ENCODE results near the gene FAM163B.

The FAM163B gene

GRCh38 chr9:133618726-133619125 is 9.5 kb upstream of the FAM163B start:
- Histone ChIP-seq H3K9me3 (ENCODE audit: control insufficient read depth in 5 of 5, low read length in 5 of 5) (no peaks in the 10 kb centered on the region), H3K4me1 (ENCODE audit: control insufficient read depth in 5 of 5, insufficient read depth in 5 of 5, low read length in 5 of 5) (no peaks in the 10 kb centered on the region), H3K27me3 (ENCODE audit: control insufficient read depth in 5 of 5, insufficient read depth in 4 of 5, low read length in 5 of 5) (peaks cover 24 to 52% (median 47%) of the 10 kb centered on the region in 5 donors), H3K36me3 (ENCODE audit: control insufficient read depth in 5 of 5, insufficient read depth in 5 of 5, low read length in 5 of 5) (no peaks in the 10 kb centered on the region), H3K4me3 (ENCODE audit: low read depth in 1 of 5, low read length in 5 of 5) (no peak overlapping the region), H3K27ac (ENCODE audit: low read depth, low read length) (no peak overlapping the region), H3K9ac (ENCODE audit: low read length in 5 of 5) (no peak overlapping the region)

GRCh38 chr9:133616643-133617405 is 7.6 kb upstream of the FAM163B start:
- H3K36me3 ChIP-seq (ENCODE audit: control insufficient read depth in 5 of 5, insufficient read depth in 5 of 5, low read length in 5 of 5): no peaks in the 10 kb centered on the region

GRCh38 chr9:133615606-133616188 is 6.5 kb upstream of the FAM163B start:
- Histone ChIP-seq H3K4me1 (ENCODE audit: control insufficient read depth in 5 of 5, insufficient read depth in 5 of 5, low read length in 5 of 5) (no peaks in the 10 kb centered on the region), H3K27me3 (ENCODE audit: control insufficient read depth in 5 of 5, insufficient read depth in 4 of 5, low read length in 5 of 5) (peaks cover 16 to 55% (median 45%) of the 10 kb centered on the region in 5 donors), H3K36me3 (ENCODE audit: control insufficient read depth in 5 of 5, insufficient read depth in 5 of 5, low read length in 5 of 5) (no peaks in the 10 kb centered on the region), H3K9me3 (ENCODE audit: control insufficient read depth in 5 of 5, low read length in 5 of 5) (no peaks in the 10 kb centered on the region), H3K4me3 (ENCODE audit: low read depth in 1 of 5, low read length in 5 of 5) (no peak overlapping the region), H3K9ac (ENCODE audit: low read length in 5 of 5) (no peak overlapping the region), H3K27ac (ENCODE audit: low read depth, low read length) (no peak overlapping the region)

More at GRCh38 chr9:133616643-133617405, 7.6 kb upstream of the FAM163B start:
- Histone ChIP-seq H3K9ac (ENCODE audit: low read length in 5 of 5) (no peak overlapping the region), H3K9me3 (ENCODE audit: control insufficient read depth in 5 of 5, low read length in 5 of 5) (no peaks in the 10 kb centered on the region), H3K27ac (ENCODE audit: low read depth, low read length) (no peak overlapping the region), H3K4me1 (ENCODE audit: control insufficient read depth in 5 of 5, insufficient read depth in 5 of 5, low read length in 5 of 5) (no peaks in the 10 kb centered on the region), H3K4me3 (ENCODE audit: low read depth in 1 of 5, low read length in 5 of 5) (no peak overlapping the region), H3K27me3 (ENCODE audit: control insufficient read depth in 5 of 5, insufficient read depth in 4 of 5, low read length in 5 of 5) (peaks cover 17 to 53% (median 44%) of the 10 kb centered on the region in 5 donors)

DNA sequence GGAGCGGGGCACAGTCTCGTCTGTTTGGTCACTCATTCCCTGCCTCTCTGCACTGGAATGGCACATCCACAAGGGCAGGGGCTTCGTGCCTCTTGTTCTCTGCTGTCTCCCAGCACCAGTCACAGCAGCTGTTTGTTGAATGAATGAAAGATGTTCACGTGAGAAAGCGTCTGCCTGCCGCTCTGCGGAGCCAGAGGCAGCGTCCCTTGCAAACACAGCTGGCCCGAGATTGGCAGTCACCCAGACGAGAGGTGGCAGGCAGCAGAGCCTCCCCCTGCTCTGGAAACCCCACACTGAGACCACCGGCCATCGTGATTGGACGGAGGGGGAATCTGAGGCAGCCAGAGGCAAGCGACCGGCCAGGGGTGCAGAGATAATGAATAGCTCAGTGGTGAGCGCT is 6.0 kb upstream of the FAM163B start:
- Histone ChIP-seq H3K27me3 (ENCODE audit: control insufficient read depth in 5 of 5, insufficient read depth in 4 of 5, low read length in 5 of 5) (peaks cover 16 to 58% (median 45%) of the 10 kb centered on the region in 5 donors), H3K9me3 (ENCODE audit: control insufficient read depth in 5 of 5, low read length in 5 of 5) (no peaks in the 10 kb centered on the region), H3K4me1 (ENCODE audit: control insufficient read depth in 5 of 5, insufficient read depth in 5 of 5, low read length in 5 of 5) (no peaks in the 10 kb centered on the region), H3K27ac (ENCODE audit: low read depth, low read length) (no peak overlapping the region), H3K9ac (ENCODE audit: low read length in 5 of 5) (no peak overlapping the region), H3K4me3 (ENCODE audit: low read depth in 1 of 5, low read length in 5 of 5) (no peak overlapping the region), H3K36me3 (ENCODE audit: control insufficient read depth in 5 of 5, insufficient read depth in 5 of 5, low read length in 5 of 5) (no peaks in the 10 kb centered on the region)

GRCh38 chr9:133614678-133615077 is 5.5 kb upstream of the FAM163B start:
- Histone ChIP-seq H3K4me1 (ENCODE audit: control insufficient read depth in 5 of 5, insufficient read depth in 5 of 5, low read length in 5 of 5) (no peaks in the 10 kb centered on the region), H3K27me3 (ENCODE audit: control insufficient read depth in 5 of 5, insufficient read depth in 4 of 5, low read length in 5 of 5) (peaks cover 16 to 62% (median 47%) of the 10 kb centered on the region in 5 donors), H3K27ac (ENCODE audit: low read depth, low read length) (no peak overlapping the region), H3K4me3 (ENCODE audit: low read depth in 1 of 5, low read length in 5 of 5) (no peak overlapping the region), H3K36me3 (ENCODE audit: control insufficient read depth in 5 of 5, insufficient read depth in 5 of 5, low read length in 5 of 5) (no peaks in the 10 kb centered on the region), H3K9ac (ENCODE audit: low read length in 5 of 5) (no peak overlapping the region), H3K9me3 (ENCODE audit: control insufficient read depth in 5 of 5, low read length in 5 of 5) (no peaks in the 10 kb centered on the region)

DNA sequence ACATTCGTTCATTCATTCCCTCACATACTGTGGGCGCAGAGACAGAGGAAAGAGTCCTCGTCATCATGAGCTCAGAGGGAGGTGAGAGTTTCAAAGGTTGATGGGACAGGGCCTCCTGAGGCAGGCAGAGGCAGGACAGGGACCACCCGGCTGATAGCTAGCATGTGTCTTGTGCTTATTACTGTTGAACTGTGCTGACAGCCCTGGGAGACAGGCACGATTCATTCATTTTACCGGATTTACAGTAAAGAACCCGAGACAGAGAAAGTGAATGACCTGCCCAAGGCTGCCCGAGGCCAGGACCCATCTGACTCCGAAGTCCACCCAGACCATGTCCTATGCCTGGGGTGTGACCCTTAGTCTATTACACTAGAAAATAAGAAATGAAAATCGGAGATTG is 4.9 kb upstream of the FAM163B start:
- no peaks in the 10 kb centered on the region for H3K9me3 ChIP-seq (ENCODE audit: control insufficient read depth in 5 of 5, low read length in 5 of 5)
- no peak overlapping the region for H3K9ac ChIP-seq (ENCODE audit: low read length in 5 of 5)
- H3K27me3 ChIP-seq (ENCODE audit: control insufficient read depth in 5 of 5, insufficient read depth in 4 of 5, low read length in 5 of 5): peaks cover 16 to 65% (median 48%) of the 10 kb centered on the region in 5 donors
- no peak overlapping the region for H3K4me3 ChIP-seq (ENCODE audit: low read depth in 1 of 5, low read length in 5 of 5)
- H3K27ac ChIP-seq (ENCODE audit: low read depth, low read length): no peak overlapping the region
- no peaks in the 10 kb centered on the region for H3K36me3 ChIP-seq (ENCODE audit: control insufficient read depth in 5 of 5, insufficient read depth in 5 of 5, low read length in 5 of 5)
- no peaks in the 10 kb centered on the region for H3K4me1 ChIP-seq (ENCODE audit: control insufficient read depth in 5 of 5, insufficient read depth in 5 of 5, low read length in 5 of 5)

DNA sequence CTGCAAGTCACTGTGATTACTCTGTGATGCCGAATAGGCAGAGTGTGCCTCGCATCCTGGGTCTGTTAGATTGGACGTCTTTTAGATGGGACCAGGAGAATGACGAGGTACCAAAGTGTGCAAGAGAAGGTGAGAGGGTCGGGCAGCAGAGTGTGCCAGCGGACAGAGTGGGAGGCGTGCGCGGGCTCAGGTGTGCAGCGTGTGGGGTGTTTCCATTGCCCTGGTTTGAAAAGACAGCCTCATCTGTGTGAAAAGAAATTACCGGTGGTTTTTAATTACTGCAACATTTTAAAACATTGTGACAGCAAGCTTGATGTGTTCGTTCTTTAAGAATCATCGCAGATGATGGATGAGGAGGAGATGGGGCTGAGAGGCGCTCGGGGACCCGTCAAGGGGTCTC is 4.2 kb upstream of the FAM163B start:
- H3K27me3 ChIP-seq (ENCODE audit: control insufficient read depth in 5 of 5, insufficient read depth in 4 of 5, low read length in 5 of 5): peaks cover 16 to 69% (median 53%) of the 10 kb centered on the region in 5 donors
- no peaks in the 10 kb centered on the region for H3K4me1 ChIP-seq (ENCODE audit: control insufficient read depth in 5 of 5, insufficient read depth in 5 of 5, low read length in 5 of 5)

DNA sequence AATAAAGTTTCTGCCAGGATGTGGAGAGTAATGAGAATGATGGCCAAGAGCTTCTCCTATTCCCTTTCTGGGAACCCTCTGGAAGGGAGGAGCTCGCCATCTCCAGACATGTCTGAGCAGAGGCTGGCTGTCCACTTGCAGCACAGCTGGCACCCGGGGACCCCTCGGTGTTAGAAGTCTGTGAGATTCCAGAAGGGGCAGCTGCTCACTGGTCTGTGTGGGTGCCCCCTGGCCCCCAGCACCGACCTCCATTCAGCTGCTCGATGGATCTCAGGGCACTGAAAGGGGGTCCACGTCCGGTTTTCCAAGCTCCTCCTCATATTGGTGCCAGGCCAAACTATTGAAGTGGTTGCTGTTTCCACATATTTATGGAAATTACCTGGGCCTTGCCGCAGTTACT is 3.6 kb upstream of the FAM163B start:
- Histone ChIP-seq H3K4me1 (ENCODE audit: control insufficient read depth in 5 of 5, insufficient read depth in 5 of 5, low read length in 5 of 5) (no peaks in the 10 kb centered on the region), H3K4me3 (ENCODE audit: low read depth in 1 of 5, low read length in 5 of 5) (no peak overlapping the region), H3K27me3 (ENCODE audit: control insufficient read depth in 5 of 5, insufficient read depth in 4 of 5, low read length in 5 of 5) (peaks cover 18 to 74% (median 58%) of the 10 kb centered on the region in 5 donors)

More for the DNA sequence above, 4.2 kb upstream of the FAM163B start:
- no peaks in the 10 kb centered on the region for H3K9me3 ChIP-seq (ENCODE audit: control insufficient read depth in 5 of 5, low read length in 5 of 5)
- no peaks in the 10 kb centered on the region for H3K36me3 ChIP-seq (ENCODE audit: control insufficient read depth in 5 of 5, insufficient read depth in 5 of 5, low read length in 5 of 5)
- no peak overlapping the region for H3K27ac ChIP-seq (ENCODE audit: low read depth, low read length)
- no peak overlapping the region for H3K9ac ChIP-seq (ENCODE audit: low read length in 5 of 5)
- H3K4me3 ChIP-seq (ENCODE audit: low read depth in 1 of 5, low read length in 5 of 5): no peak overlapping the region

GRCh38 chr9:133612051-133612450 is 2.9 kb upstream of the FAM163B start:
- H3K4me1 ChIP-seq (ENCODE audit: control insufficient read depth in 5 of 5, insufficient read depth in 5 of 5, low read length in 5 of 5): no peaks in the 10 kb centered on the region
- H3K9me3 ChIP-seq (ENCODE audit: control insufficient read depth in 5 of 5, low read length in 5 of 5): no peaks in the 10 kb centered on the region
- no peak overlapping the region for H3K9ac ChIP-seq (ENCODE audit: low read length in 5 of 5)
- H3K36me3 ChIP-seq (ENCODE audit: control insufficient read depth in 5 of 5, insufficient read depth in 5 of 5, low read length in 5 of 5): no peaks in the 10 kb centered on the region
- H3K4me3 ChIP-seq (ENCODE audit: low read depth in 1 of 5, low read length in 5 of 5): no peak overlapping the region
- H3K27me3 ChIP-seq (ENCODE audit: control insufficient read depth in 5 of 5, insufficient read depth in 4 of 5, low read length in 5 of 5): peaks cover 19 to 74% (median 57%) of the 10 kb centered on the region in 5 donors
- H3K27ac ChIP-seq (ENCODE audit: low read depth, low read length): no peak overlapping the region

More for the DNA sequence above, 3.6 kb upstream of the FAM163B start:
- no peak overlapping the region for H3K27ac ChIP-seq (ENCODE audit: low read depth, low read length)
- no peaks in the 10 kb centered on the region for H3K9me3 ChIP-seq (ENCODE audit: control insufficient read depth in 5 of 5, low read length in 5 of 5)
- H3K36me3 ChIP-seq (ENCODE audit: control insufficient read depth in 5 of 5, insufficient read depth in 5 of 5, low read length in 5 of 5): no peaks in the 10 kb centered on the region
- no peak overlapping the region for H3K9ac ChIP-seq (ENCODE audit: low read length in 5 of 5)

GRCh38 chr9:133610845-133611244 is 1.7 kb upstream of the FAM163B start:
- Histone ChIP-seq H3K9me3 (ENCODE audit: control insufficient read depth in 5 of 5, low read length in 5 of 5) (no peaks in the 10 kb centered on the region), H3K9ac (ENCODE audit: low read length in 5 of 5) (no peak overlapping the region), H3K4me3 (ENCODE audit: low read depth in 1 of 5, low read length in 5 of 5) (no peak overlapping the region), H3K27me3 (ENCODE audit: control insufficient read depth in 5 of 5, insufficient read depth in 4 of 5, low read length in 5 of 5) (peaks cover 20 to 79% (median 62%) of the 10 kb centered on the region in 5 donors), H3K4me1 (ENCODE audit: control insufficient read depth in 5 of 5, insufficient read depth in 5 of 5, low read length in 5 of 5) (no peaks in the 10 kb centered on the region), H3K27ac (ENCODE audit: low read depth, low read length) (no peak overlapping the region), H3K36me3 (ENCODE audit: control insufficient read depth in 5 of 5, insufficient read depth in 5 of 5, low read length in 5 of 5) (no peaks in the 10 kb centered on the region)
